Activated naive CD4-positive, alpha-beta T cell treated with anti-CD3 and anti-CD28 coated beads, Interleukin-2, amount 10 ng/mL, durations not matched to agents 7 days and 5 days (primary cell): Measurements from ENCODE around the gene TIAL1.
"Not testable (repeated sequence)": the region's sequence is repeated elsewhere in the genome, so short reads cannot be mapped to it uniquely, and the experiment has no call there.

ENCODE experiments used
- CTCF ChIA-PET: fragments of 350-600 bp; sonication (Branson Sonifier 250); formaldehyde crosslinking; loops from one replicate; lab custom pipeline; 2021; ENCODE audit warnings: antibody characterized with exemption; lab: Charles Lee
- DNase-seq: peaks from one replicate; pipeline ENCODE4 v3.0.0-alpha.2; 2020
- H3K27ac Mint-ChIP-seq: one replicate; pipeline ENCODE4 v1.8.0; 2021; ENCODE audit warnings: mild to moderate bottlenecking, moderate library complexity, mixed read lengths
- H3K27me3 Mint-ChIP-seq: one replicate; pipeline ENCODE4 v1.8.0; 2021; ENCODE audit warnings: mild to moderate bottlenecking, mixed read lengths
- H3K36me3 Mint-ChIP-seq: one replicate; pipeline ENCODE4 v1.8.0; 2021; ENCODE audit warnings: mixed read lengths
- H3K4me1 Mint-ChIP-seq: one replicate; pipeline ENCODE4 v1.8.0; 2021; ENCODE audit warnings: mixed read lengths
- H3K4me3 Mint-ChIP-seq: one replicate; pipeline ENCODE4 v1.8.0; 2021; ENCODE audit warnings: mild to moderate bottlenecking, moderate library complexity, mixed read lengths
- H3K9me3 Mint-ChIP-seq: one replicate; pipeline ENCODE4 v1.8.0; 2021; ENCODE audit warnings: mixed read lengths

Gene TIAL1

DNA sequence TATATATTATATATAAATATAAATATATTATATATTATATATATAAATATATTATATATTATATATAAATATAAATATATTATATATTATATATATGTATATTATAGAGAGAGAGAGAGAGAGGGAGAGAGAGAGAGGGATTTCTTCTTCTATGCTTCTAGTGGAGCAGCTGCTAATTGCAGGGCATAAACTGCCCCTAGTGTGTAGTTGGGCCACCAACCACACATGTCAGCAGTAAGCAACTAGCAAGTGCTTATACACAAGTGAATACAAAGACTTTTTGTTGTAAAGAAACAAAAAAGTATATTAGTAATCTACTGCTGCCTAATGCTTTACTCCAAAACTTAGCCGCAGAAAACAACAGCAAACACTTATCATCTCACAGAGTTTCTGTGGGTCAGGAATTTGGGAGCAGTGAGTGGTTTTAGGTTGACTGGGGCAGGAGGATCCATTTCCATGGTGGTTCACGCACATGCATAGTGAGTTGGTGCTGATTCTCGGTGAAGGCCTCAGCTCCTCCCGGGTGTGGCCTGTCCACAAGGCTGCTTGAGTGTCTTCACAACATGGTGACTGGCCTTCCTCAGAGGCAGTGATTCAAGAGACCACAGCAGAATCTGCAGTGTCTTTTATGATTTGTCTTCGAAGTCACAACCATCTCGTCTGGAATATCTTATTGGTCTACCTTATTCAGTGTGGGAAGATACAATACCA lies 29.0 kb upstream of the TIAL1 start:
- H3K27me3 Mint-ChIP-seq = peaks cover 23% of the 10 kb centered on the region
- no peak for DNase-seq
- no peak overlapping the region for H3K27ac Mint-ChIP-seq
- peaks cover 4% of the 10 kb centered on the region for H3K4me1 Mint-ChIP-seq
- no peak overlapping the region for H3K4me3 Mint-ChIP-seq
- H3K36me3 Mint-ChIP-seq = no peaks in the 10 kb centered on the region
- no peaks in the 10 kb centered on the region for H3K9me3 Mint-ChIP-seq
- CTCF ChIA-PET = no interaction called here

DNA sequence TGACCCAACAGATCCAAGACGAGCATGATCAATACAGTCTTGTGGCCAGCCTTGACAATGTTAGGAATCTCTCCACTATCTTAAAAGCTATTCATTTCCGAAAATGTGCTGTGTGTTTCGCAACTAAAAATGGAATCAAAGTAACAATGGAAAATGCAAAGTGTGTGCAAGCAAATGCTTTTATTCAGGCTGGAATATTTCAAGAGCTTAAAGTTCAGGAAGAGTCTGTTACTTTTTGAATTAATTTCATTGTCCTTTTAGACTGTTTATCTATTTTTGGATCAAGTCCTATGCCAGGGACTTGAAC lies 24.3 kb upstream of the TIAL1 start:
- no peak overlapping the region for H3K27ac Mint-ChIP-seq
- CTCF ChIA-PET = interaction anchor here (0.7 kb wide), 1 partner anchor 19 kb away, joined by 3 read pairs; no protein-coding TSS in a partner anchor
- H3K4me3 Mint-ChIP-seq = no peak overlapping the region
- H3K9me3 Mint-ChIP-seq = no peaks in the 10 kb centered on the region
- DNase-seq = no peak
- no peaks in the 10 kb centered on the region for H3K36me3 Mint-ChIP-seq
- peaks cover 10% of the 10 kb centered on the region for H3K27me3 Mint-ChIP-seq
- H3K4me1 Mint-ChIP-seq = peaks cover 7% of the 10 kb centered on the region

DNA sequence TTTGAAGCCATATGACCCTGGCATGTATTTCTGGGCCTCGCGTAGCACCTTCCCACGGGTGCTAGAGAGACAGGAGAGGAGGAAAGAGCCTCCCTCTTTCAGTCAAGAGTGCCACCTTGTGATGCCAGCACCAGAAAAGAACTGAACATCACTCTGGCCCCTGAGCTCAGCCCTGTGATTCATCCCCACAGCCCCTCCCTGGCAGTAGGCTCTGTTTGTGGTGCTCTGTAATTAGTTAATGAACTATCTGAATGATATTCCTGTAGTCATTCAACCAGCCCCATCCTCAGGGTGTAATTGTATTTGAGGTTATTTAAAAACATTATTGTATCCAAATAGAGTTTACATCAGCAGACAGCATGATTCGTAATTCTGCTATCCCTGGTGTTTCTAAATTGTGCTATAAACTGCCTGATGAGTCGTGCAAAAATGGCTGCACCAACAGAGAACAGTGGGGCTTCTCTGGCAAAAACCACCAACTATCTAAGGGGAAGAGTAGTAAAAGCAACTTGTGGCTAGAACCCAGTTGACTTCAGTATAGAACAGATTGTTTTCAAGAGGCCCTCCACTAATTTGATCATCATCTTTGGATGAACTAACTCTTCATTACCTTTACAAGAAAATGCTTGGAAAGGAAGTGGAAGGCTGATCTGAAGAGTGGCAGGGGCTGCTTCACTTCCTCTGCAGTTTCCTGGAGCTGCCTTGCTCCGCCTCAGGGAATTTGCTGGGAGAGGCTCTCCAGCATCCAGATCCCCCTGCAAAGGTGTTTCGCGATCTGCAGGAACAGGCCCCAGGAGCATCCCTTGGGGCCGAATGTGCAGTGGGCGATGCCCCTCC lies 23.7 kb upstream of the TIAL1 start:
- no peak for DNase-seq
- Mint-ChIP-seq H3K36me3 (no peaks in the 10 kb centered on the region), H3K4me3 (no peak overlapping the region), H3K4me1 (peaks cover 7% of the 10 kb centered on the region), H3K9me3 (no peaks in the 10 kb centered on the region), H3K27ac (no peak overlapping the region), H3K27me3 (peaks cover 8% of the 10 kb centered on the region)
- CTCF ChIA-PET = interaction anchor here (0.7 kb wide), 1 partner anchor 18 kb away, joined by 3 read pairs; no protein-coding TSS in a partner anchor

DNA sequence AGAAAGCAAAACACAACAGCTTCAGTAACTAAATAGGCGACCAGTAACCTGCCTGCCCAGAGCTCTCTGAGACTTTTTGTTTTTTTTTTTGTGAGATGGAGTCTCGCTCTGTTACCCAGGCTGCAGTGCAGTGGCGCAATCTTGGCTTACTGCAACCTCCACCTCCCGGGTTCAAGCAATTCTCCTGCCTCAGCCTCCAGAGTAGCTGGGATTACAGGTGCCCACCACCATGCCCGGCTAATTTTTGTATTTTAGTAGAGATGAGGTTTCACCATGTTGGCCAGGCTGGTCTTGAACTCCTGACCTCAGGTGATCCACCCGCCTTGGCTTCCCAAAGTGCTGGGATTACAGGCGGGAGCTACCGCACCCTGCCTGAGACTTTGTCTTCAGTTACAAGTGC lies 23.0 kb upstream of the TIAL1 start:
- CTCF ChIA-PET, H3K36me3 Mint-ChIP-seq, H3K9me3 Mint-ChIP-seq, DNase-seq, H3K27me3 Mint-ChIP-seq, H3K4me3 Mint-ChIP-seq, H3K27ac Mint-ChIP-seq, H3K4me1 Mint-ChIP-seq: not testable (repeated sequence)

DNA sequence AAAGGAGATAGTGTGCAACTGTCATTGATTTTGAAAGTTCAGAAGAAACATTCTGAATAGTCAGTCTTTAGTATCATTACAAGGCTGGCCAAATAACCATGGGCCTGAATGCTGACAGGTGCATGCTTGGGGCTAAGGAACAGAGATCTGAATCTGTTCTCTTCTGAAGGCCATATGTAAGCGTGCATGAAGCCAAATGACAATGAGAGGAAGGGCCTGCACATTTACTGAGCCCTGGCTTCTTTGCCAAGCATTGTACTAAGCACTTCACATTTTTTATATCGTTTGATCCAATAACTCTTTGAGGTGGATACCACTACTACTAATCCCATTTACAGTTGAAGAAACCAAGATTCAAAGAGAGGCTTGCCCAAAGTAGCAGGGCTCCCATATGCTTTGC lies 22.5 kb upstream of the TIAL1 start:
- no peak for DNase-seq
- peaks cover 7% of the 10 kb centered on the region for H3K4me1 Mint-ChIP-seq
- no peak overlapping the region for H3K4me3 Mint-ChIP-seq
- H3K27me3 Mint-ChIP-seq = peaks cover 8% of the 10 kb centered on the region
- no peaks in the 10 kb centered on the region for H3K36me3 Mint-ChIP-seq
- H3K27ac Mint-ChIP-seq = no peak overlapping the region
- no peaks in the 10 kb centered on the region for H3K9me3 Mint-ChIP-seq
- CTCF ChIA-PET = no interaction called here

DNA sequence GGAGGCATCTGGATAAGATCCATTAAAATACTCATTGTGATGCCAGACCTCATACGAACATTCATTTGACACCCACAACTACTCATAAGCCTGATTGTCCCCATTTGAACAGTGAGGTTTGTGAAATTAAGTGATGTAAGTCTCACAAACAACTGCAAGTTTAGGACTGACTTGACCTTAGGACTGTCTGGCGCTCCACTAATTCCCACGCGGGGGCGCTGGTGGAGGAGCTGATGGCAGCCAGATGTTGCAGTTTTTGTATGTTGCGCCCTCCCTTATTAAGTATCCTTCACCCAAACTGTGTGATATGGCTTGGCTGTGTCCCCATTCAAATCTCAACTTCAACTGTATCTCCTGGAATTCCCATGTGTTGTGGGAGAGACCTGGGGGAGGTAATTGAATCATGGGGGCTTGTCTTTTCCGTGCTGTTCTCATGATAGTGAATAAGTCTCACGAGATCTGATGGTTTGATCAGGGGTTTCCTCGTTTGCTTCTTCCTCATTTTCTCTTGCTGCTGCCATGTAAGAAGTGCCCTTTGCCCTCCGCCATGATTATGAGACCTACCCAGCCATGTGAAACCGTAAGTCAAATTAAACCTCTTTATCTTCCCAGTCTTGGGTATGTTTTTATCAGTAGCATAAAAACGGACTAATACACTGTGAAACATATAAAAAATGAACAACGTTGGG lies 20.3 kb upstream of the TIAL1 start:
- no peaks in the 10 kb centered on the region for H3K36me3 Mint-ChIP-seq
- H3K4me3 Mint-ChIP-seq = no peak overlapping the region
- peaks cover 8% of the 10 kb centered on the region for H3K27me3 Mint-ChIP-seq
- no peaks in the 10 kb centered on the region for H3K9me3 Mint-ChIP-seq
- peaks cover 7% of the 10 kb centered on the region for H3K4me1 Mint-ChIP-seq
- CTCF ChIA-PET = interaction anchor here (0.6 to 1.0 kb wide), 2 partner anchors 13 to 134 kb away, joined by 3 read pairs; no protein-coding TSS in a partner anchor
- no peak overlapping the region for H3K27ac Mint-ChIP-seq
- peak; percentile 27 for DNase-seq

DNA sequence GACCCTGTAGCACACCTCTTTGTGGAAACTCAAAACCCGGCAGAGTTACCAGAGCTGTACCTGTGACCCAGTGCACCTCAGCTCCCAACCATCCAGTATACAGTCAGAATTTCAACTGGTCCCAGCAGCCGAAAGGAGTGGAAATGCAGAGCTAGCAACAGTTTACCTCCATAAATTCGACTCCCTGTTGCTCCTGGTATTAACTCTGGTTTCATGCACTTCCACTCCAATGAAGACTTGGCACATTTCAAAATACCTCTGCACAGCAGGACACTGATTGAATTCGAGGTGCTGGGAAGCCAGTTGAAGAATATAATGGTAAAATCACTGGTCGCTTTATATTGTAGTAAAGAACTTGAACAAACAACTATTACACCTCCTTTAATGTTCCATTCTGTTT lies 17.9 kb upstream of the TIAL1 start:
- CTCF ChIA-PET = interaction anchor here (1.9 kb wide), 1 partner anchor 12 kb away, joined by 7 read pairs; no protein-coding TSS in a partner anchor
- Mint-ChIP-seq H3K27ac (no peak overlapping the region), H3K4me3 (no peak overlapping the region), H3K9me3 (peaks cover 4% of the 10 kb centered on the region), H3K4me1 (no peaks in the 10 kb centered on the region), H3K36me3 (no peaks in the 10 kb centered on the region), H3K27me3 (peaks cover 18% of the 10 kb centered on the region)
- DNase-seq = no peak

DNA sequence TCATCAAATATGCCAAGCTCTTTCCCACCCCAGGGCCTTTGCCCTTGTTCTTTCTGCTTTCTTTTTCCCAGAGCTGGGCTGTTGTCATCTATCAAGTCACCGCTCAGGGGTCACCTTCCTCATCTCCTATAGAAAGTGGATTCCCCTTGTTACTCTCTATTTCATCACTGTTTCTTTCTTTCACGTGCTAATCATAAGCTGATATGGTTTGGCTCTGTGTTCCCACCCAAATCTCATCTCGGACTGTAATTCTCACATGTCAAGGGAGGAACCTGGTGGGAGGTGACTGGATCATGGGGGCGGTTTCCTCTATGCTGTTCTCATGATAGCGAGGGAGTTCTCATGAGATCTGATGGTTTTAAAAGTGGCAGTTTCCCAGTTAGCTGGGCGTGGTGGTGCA lies 17.0 kb upstream of the TIAL1 start:
- no peak for DNase-seq
- H3K27ac Mint-ChIP-seq = no peak overlapping the region
- CTCF ChIA-PET = interaction anchor here (1.9 kb wide), 1 partner anchor 11 kb away, joined by 7 read pairs; no protein-coding TSS in a partner anchor
- peaks cover 25% of the 10 kb centered on the region for H3K27me3 Mint-ChIP-seq
- H3K4me1 Mint-ChIP-seq = no peaks in the 10 kb centered on the region
- no peaks in the 10 kb centered on the region for H3K36me3 Mint-ChIP-seq
- no peak overlapping the region for H3K4me3 Mint-ChIP-seq
- H3K9me3 Mint-ChIP-seq = peaks cover 4% of the 10 kb centered on the region

DNA sequence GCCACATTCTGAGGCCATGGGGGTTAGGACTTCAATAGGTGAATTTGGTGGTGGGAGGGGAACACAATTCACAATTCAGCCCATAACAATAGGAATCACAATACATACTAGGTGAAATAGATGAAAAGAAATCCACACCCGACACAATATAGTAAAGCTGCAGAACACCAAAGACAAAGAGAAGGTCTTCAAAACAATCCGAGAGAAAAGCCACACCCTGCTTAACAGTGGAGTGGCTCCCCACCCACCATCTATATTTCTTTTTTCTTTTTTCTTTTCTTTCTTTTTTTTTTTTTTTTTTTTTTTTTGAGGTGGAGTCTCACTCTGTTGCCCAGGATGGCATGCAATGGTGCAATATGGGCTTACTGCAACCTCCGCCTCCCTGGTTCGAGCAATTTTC lies 14.7 kb upstream of the TIAL1 start:
- H3K27ac Mint-ChIP-seq = no peak overlapping the region
- CTCF ChIA-PET = no interaction called here
- H3K27me3 Mint-ChIP-seq = peaks cover 30% of the 10 kb centered on the region
- peaks cover 4% of the 10 kb centered on the region for H3K9me3 Mint-ChIP-seq
- peaks cover 3% of the 10 kb centered on the region for H3K4me1 Mint-ChIP-seq
- DNase-seq = no peak
- no peaks in the 10 kb centered on the region for H3K36me3 Mint-ChIP-seq
- H3K4me3 Mint-ChIP-seq = no peak overlapping the region

DNA sequence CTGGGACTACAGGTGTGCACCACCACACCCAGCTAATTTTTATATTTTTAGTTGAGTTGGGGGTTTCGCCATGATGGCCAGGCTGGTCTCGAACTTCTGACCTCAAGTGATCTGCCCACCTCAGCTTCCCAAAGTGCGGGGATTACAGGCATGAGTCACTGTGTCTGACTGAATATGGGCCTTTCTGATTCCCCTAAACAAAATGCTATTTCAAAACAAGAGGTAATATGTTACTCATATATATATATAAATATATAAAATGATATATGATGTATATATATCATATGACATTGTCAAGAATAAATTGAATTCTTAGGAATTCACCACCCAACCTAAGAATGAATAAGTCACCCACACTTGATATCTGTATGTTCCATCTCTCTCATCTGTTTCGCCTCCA lies 12.8 kb upstream of the TIAL1 start:
- CTCF ChIA-PET = interaction anchor here (1.4 to 2.8 kb wide), 2 partner anchors 164 to 250 kb away, joined by 3 to 13 read pairs; no protein-coding TSS in a partner anchor
- H3K4me3 Mint-ChIP-seq = no peak overlapping the region
- H3K36me3 Mint-ChIP-seq = no peaks in the 10 kb centered on the region
- H3K27ac Mint-ChIP-seq = no peak overlapping the region
- H3K9me3 Mint-ChIP-seq = peaks cover 4% of the 10 kb centered on the region
- peaks cover 27% of the 10 kb centered on the region for H3K27me3 Mint-ChIP-seq
- no peak for DNase-seq
- H3K4me1 Mint-ChIP-seq = peaks cover 3% of the 10 kb centered on the region

DNA sequence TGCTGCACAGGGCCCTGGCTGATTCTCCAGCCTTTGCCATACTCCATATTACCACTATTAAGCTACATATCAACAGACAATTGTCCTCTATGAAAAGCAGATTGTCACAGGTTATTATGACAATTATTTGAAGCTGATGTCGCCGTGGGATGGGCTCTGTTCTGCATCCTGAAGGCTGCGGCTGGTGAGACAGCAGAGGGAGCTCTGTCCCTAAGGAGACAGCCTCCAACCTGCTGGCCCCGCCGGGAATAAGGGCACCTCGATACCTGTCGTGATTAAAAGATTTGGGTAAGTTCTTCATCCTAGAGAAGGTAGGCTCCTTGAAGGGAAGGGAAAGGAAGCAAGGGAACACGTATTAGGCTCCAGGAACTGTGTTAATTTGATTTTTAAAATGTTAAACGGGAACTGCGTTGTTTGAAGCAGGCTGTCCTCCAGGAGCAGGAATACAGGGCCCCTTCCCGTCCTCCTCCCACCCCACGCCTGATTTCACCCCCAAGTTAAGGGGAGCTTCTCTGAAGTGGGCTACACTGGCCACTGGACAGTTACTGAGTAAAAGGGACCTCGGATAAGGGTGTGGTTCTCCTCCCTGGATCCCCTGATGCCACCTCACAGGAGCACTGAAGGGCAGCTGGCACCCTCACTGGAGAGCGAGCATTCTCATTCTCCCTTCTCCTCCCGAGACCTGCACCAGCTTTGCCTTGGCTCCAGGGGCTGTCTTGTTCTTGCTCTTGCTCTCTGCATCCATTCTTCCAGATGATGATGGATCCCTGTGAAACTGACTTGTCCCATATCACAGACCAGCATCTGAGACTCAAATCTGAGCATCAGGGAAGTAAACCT lies 11.8 kb upstream of the TIAL1 start:
- H3K9me3 Mint-ChIP-seq = peaks cover 4% of the 10 kb centered on the region
- no peak overlapping the region for H3K27ac Mint-ChIP-seq
- peaks cover 27% of the 10 kb centered on the region for H3K27me3 Mint-ChIP-seq
- H3K4me1 Mint-ChIP-seq = peaks cover 3% of the 10 kb centered on the region
- no peak overlapping the region for H3K4me3 Mint-ChIP-seq
- CTCF ChIA-PET = interaction anchor here (0.7 to 2.8 kb wide), 5 partner anchors 55 to 263 kb away, joined by 3 to 13 read pairs (median 3); no protein-coding TSS in a partner anchor
- DNase-seq = peak; percentile 39
- no peaks in the 10 kb centered on the region for H3K36me3 Mint-ChIP-seq

DNA sequence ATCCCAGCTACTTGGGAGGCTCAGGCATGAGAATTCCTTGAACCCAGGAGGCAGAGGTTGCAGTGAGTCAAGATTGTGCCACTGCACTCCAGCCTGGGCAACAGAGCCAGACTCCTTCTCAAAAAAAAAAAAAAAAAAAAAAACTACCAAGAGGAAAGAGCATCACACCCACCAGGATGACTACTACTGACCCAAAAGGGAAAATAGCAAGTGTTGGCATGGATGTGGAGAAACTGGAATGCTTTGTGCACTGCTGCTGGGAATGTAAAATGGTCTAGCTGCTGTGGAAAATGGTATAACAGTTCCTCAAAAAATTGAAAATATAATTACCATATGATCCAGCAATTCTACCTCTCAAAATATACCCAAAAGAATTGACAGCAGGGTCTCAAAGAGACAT lies 7.7 kb upstream of the TIAL1 start:
- no peak for DNase-seq
- Mint-ChIP-seq H3K4me1 (peaks cover 3% of the 10 kb centered on the region), H3K27me3 (peaks cover 13% of the 10 kb centered on the region), H3K9me3 (no peaks in the 10 kb centered on the region), H3K27ac (no peak overlapping the region), H3K36me3 (no peaks in the 10 kb centered on the region), H3K4me3 (no peak overlapping the region)
- CTCF ChIA-PET = interaction anchor here (0.7 kb wide), 1 partner anchor 10 kb away, joined by 3 read pairs; no protein-coding TSS in a partner anchor

DNA sequence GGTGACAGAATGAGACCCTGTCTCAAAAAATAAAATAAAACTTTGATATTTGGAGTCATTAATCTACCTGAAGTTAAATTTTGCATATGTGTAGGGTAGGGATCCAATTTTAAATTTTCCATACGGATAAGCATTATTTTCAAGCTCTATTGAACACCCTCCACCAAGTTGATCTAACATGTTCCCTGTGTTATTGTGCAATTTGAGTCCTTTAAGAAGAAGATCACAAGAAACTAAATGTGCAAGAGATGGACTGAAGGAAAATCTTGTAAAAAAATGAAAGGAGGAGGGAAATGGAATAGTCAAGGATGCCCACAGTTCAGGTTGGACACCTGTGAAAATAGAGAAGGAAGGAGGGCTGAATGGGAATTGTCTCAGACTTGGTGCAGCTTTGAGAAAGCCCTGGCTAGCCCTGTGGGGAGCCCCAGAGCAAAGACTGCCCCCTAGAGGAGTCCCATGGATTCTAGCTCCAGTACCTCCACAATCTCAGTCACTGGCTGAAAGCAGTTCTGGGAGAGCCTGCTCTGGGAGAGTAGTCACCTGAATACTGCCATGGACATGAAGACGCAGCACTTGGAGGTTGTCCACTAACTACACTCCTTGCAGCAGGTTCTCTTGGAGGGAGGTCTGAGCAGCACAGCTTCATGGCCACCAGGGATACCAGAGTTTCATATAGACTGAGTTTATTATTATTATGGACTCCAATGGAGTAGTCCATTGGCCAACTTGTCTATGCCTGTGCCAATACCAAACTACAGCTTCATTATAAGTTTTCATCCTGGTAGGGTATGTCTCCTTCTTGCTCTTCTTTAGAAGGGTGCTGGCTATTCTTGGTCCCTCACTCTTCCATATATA lies 5.7 kb upstream of the TIAL1 start:
- no peak overlapping the region for H3K4me3 Mint-ChIP-seq
- peaks cover 11% of the 10 kb centered on the region for H3K4me1 Mint-ChIP-seq
- H3K36me3 Mint-ChIP-seq = peaks cover 5% of the 10 kb centered on the region
- CTCF ChIA-PET = interaction anchor here (0.5 to 2.7 kb wide), 15 partner anchors 10 to 403 kb away, joined by 3 to 17 read pairs (median 4); partner anchors contain the start of genes BAG3 and RGS10
- no peaks in the 10 kb centered on the region for H3K27me3 Mint-ChIP-seq
- DNase-seq = peak; percentile 68
- H3K27ac Mint-ChIP-seq = no peak overlapping the region
- no peaks in the 10 kb centered on the region for H3K9me3 Mint-ChIP-seq
